Measurements from ENCODE around the gene NR3C1.

The NR3C1 gene

GRCh38 chr5:143427122-143427735, 23.7 kb upstream of the NR3C1 start:
- in situ Hi-C loops (cut with MboI; ENCODE audit: low sequenced_read_pairs, unreplicated experiment), result no loop called here
- TF ChIP-seq CTCF (IDR thresholded peaks at IDR 0.05; ENCODE audit: borderline replicate concordance, control extremely low read depth, extremely low read depth, insufficient read depth, missing control alignments), result no peak

DNA sequence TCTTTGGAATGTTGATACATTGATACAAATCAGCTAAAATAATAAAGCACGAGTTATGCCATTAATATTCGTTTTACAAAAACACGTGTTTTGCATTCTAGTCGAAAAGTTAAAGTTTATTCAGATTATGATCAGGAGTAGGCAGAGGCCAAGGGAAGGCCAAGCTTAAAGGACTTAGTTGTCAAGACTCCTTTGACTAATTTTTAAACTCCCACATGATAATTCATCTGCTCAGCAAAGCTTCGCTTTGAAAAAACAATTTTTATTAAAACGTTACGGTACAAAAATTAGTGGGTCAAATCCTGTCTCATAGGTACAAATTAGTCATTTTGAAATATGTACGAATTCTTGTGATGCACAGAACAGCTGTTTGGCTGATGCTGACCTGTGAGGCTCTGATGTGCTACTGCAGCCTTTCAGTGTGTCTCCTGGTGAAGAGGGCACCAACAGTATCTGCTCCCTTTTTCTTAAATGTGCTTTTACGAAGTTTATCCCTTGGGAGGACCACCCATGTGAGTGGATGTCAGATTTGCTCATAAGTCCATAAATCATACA, 23.0 kb upstream of the NR3C1 start:
- in situ Hi-C loops (cut with MboI; ENCODE audit: low sequenced_read_pairs, unreplicated experiment), result no loop called here

More at GRCh38 chr5:143427122-143427735, 23.7 kb upstream of the NR3C1 start:
- no peak for DNase-seq (ENCODE audit: low spot score)

GRCh38 chr5:143425835-143426234, 22.3 kb upstream of the NR3C1 start:
- no peak for TF ChIP-seq CTCF (IDR thresholded peaks at IDR 0.05; ENCODE audit: borderline replicate concordance, control extremely low read depth, extremely low read depth, insufficient read depth, missing control alignments)
- no peak for DNase-seq (ENCODE audit: low spot score)
- in situ Hi-C loops (cut with MboI; ENCODE audit: low sequenced_read_pairs, unreplicated experiment), result no loop called here

More for the DNA sequence above, 23.0 kb upstream of the NR3C1 start:
- no peak for DNase-seq (ENCODE audit: low spot score)
- no peak for TF ChIP-seq CTCF (IDR thresholded peaks at IDR 0.05; ENCODE audit: borderline replicate concordance, control extremely low read depth, extremely low read depth, insufficient read depth, missing control alignments)

DNA sequence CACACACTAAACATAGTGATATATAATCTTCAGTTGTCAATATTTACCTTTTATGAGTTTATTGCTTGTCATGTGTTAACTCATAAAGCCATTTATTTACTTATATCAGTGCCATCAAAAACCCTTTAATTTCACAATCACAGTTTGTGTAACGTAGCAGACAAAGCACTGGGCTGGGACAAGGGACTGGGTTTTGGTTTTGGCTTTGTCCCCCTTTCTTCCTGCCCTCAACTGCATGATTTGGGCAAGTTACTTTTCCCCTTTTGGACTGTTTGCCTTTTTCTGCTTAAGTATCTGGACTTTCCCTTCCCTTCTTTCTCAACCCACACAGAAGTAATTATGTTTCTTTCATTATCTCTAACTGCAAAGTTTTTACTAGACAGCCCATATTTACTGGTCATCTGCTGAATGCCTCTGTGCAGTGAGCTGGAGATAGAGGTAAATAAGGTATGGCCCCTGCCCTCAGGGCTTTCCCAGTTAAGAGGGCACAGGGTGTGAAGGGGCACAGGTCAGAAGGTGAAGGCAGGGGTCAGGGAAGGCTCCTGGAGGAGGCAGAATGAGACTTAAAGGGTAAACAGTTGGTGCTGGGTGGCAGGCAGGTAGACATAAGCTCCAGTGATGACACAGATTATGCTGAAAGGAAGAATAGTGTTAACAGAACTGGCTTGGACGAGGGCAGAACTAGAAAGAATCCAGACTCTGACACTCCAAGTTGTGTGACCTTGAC, 14.8 kb upstream of the NR3C1 start:
- TF ChIP-seq CTCF (IDR thresholded peaks at IDR 0.05; ENCODE audit: borderline replicate concordance, control extremely low read depth, extremely low read depth, insufficient read depth, missing control alignments), result no peak
- DNase-seq (ENCODE audit: low spot score), result no peak
- in situ Hi-C loops (cut with MboI; ENCODE audit: low sequenced_read_pairs, unreplicated experiment), result loop anchor here (25.0 kb wide), 1 partner anchor 544 kb away; no protein-coding TSS in a partner anchor

- in situ Hi-C loops (cut with MboI; ENCODE audit: low sequenced_read_pairs, unreplicated experiment), result loop anchor here (25.0 kb wide), 1 partner anchor 545 kb away; no protein-coding TSS in a partner anchor
- TF ChIP-seq CTCF (IDR thresholded peaks at IDR 0.05; ENCODE audit: borderline replicate concordance, control extremely low read depth, extremely low read depth, insufficient read depth, missing control alignments), result no peak
- no peak for DNase-seq (ENCODE audit: low spot score)
These were observed 14.1 kb upstream of the NR3C1 start for GRCh38 chr5:143417503-143418139.

DNA sequence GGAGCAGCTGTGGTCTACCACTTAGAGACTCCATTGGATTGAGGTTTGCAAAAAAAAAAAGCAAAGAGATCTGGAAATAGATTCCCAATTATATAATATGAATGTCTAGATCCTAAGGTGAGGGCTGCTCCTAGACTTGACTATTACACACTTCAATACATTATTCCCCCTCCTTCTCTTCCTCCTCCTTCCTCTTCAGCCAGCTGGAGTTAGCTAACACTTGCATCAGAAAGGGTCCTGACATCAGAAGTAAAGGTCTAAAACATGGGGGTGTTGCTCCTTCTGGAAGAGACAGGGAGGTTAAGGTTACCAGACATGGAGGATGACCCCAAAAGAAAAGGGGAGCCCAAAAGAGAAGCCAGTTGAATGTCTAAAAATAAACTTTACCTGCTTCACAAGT, 12.9 kb upstream of the NR3C1 start:
- no peak for TF ChIP-seq CTCF (IDR thresholded peaks at IDR 0.05; ENCODE audit: borderline replicate concordance, control extremely low read depth, extremely low read depth, insufficient read depth, missing control alignments)
- DNase-seq (ENCODE audit: low spot score), result no peak
- in situ Hi-C loops (cut with MboI; ENCODE audit: low sequenced_read_pairs, unreplicated experiment), result loop anchor here (25.0 kb wide), 1 partner anchor 546 kb away; no protein-coding TSS in a partner anchor
